ENCODE measurements around the gene S100A14. TPM values are rescaled to one million over a fixed set of nuclear protein-coding genes. Genes with fewer than 3 reads are reported as not detected.

The S100A14 gene
- total RNA-seq, 1 experiment from 2014 or later, result 0.63 TPM

- Histone ChIP-seq H2BK15ac (ENCODE audit: low read depth, low read length) (no peak overlapping the region), H3K4me1 (ENCODE audit: insufficient read depth, low read length) (0 out of 2 replicates have a peak, but pooled peaks cover 4% of the 10 kb centered on the region), H2BK5ac (ENCODE audit: insufficient read length, low read length) (no peak overlapping the region), H2AFZ (ENCODE audit: low read length) (no peak overlapping the region), H4K8ac (replicated peaks; ENCODE audit: insufficient read length, low read depth, low read length) (no peak overlapping the region), H3K9ac (ENCODE audit: extremely low read depth, insufficient read length, low read length) (no peak overlapping the region), H3K4me2 (ENCODE audit: insufficient read depth, insufficient read length, low read length) (no peak overlapping the region), H4K5ac (ENCODE audit: insufficient read length, low read depth, low read length) (no peak overlapping the region), H3K56ac (ENCODE audit: insufficient read length, low read depth, low read length) (no peak overlapping the region), H4K20me1 (ENCODE audit: control insufficient read depth, insufficient read depth, insufficient read length) (no peaks in the 10 kb centered on the region), H4K91ac (ENCODE audit: insufficient read length, low read depth, low read length) (no peak overlapping the region), H3K23ac (ENCODE audit: insufficient read length, low read depth, low read length) (no peak overlapping the region), H3K27me3 (ENCODE audit: insufficient read depth, low read length) (no peaks in the 10 kb centered on the region), H3K79me1 (ENCODE audit: insufficient read depth, low read depth, low read length, poor library complexity, severe bottlenecking) (no peaks in the 10 kb centered on the region), H2BK20ac (ENCODE audit: low read depth, low read length, poor library complexity, severe bottlenecking) (no peak overlapping the region), H3K23me2 (ENCODE audit: insufficient read length, low read depth, low read length, poor library complexity, severe bottlenecking) (peaks cover 7% of the 10 kb centered on the region), H3K79me2 (ENCODE audit: insufficient read depth, low read length) (no peaks in the 10 kb centered on the region), H3K9me3 (ENCODE audit: control insufficient read depth, low read depth, low read length) (no peaks in the 10 kb centered on the region), H3K4ac (ENCODE audit: low read depth, low read length) (no peak overlapping the region), H2AK5ac (ENCODE audit: insufficient read length, low read length) (no peak overlapping the region), H3T11ph (ENCODE audit: low read length) (no peak overlapping the region), H3K27ac (ENCODE audit: insufficient read length, low read depth, low read length) (no peak overlapping the region), H2BK12ac (ENCODE audit: insufficient read length, low read depth, low read length) (no peak overlapping the region), H3K14ac (ENCODE audit: insufficient read depth, low read length) (no peak overlapping the region), H2BK120ac (ENCODE audit: low read depth, low read length, poor library complexity, severe bottlenecking) (no peak overlapping the region), H3K18ac (ENCODE audit: insufficient read length, low read depth, low read length) (no peak overlapping the region)
- WGBS (ENCODE audit: extremely low coverage, insufficient read length, low lambda C conversion rate), result no CpG with 5 or more reads among the region's 10 CpGs
- Mint-ChIP-seq H3K27me3 (ENCODE audit: low read depth) (0 out of 2 replicates have a peak, but pooled peaks cover 2% of the 10 kb centered on the region), H3K4me3 (no peak overlapping the region), H3K36me3 (ENCODE audit: insufficient read depth in 1 of 3, low read depth in 3 of 3) (peaks cover 11 to 27% (median 21%) of the 10 kb centered on the region in 3 experiments), H3K27ac (no peak overlapping the region), H3K4me1 (peaks cover 48 to 49% of the 10 kb centered on the region in 2 experiments), H3K9me3 (no peaks in the 10 kb centered on the region; a peak in 1 of 5 replicates)
- no peak for TF ChIP-seq CTCF (conservative IDR thresholded peaks at IDR 0.05)
- no peak for DNase-seq
Observed at GRCh38 chr1:153624965-153625611, 9.0 kb upstream of the S100A14 start.
